GM20000 (cell line): ENCODE data around the gene GGTLC1.
"Not testable (repeated sequence)": the region's sequence is repeated elsewhere in the genome, so short reads cannot be mapped to it uniquely, and the experiment has no call there.

ENCODE experiments used
- DNase-seq: peaks from one replicate; pipeline ENCODE4 v3.0.0; 2012; ENCODE audit warnings: low spot score
- CTCF ChIP-seq: IDR thresholded peaks from 2 replicates; pipeline ENCODE4 v1.5.1; 2012; ENCODE audit warnings: mild to moderate bottlenecking, control low read depth; ENCODE audit errors: extremely low read depth, missing control alignments

Gene GGTLC1

GRCh38 chr20:24006626-24007025 lies 18.0 kb upstream of the GGTLC1 start:
- no peak for TF ChIP-seq CTCF
- DNase-seq: no peak

- no peak for DNase-seq
- TF ChIP-seq CTCF: no peak
These were observed 15.9 kb upstream of the GGTLC1 start for GRCh38 chr20:24004471-24004870.

- no peak for TF ChIP-seq CTCF
- no peak for DNase-seq
These were observed 14.3 kb upstream of the GGTLC1 start for GRCh38 chr20:24002896-24003295.

GRCh38 chr20:24001712-24002405 lies 13.3 kb upstream of the GGTLC1 start:
- TF ChIP-seq CTCF: no peak
- no peak for DNase-seq

GRCh38 chr20:23998844-23999243 lies 10.3 kb upstream of the GGTLC1 start:
- no peak for TF ChIP-seq CTCF
- DNase-seq: no peak

- TF ChIP-seq CTCF: no peak
- DNase-seq: no peak
These were observed 9.8 kb upstream of the GGTLC1 start for GRCh38 chr20:23998392-23998791.

GRCh38 chr20:23995905-23996666 lies 7.5 kb upstream of the GGTLC1 start:
- peak; percentile 35 for DNase-seq
- peak; percentile 71 for TF ChIP-seq CTCF

- not testable (repeated sequence) for DNase-seq
These were observed 6.7 kb upstream of the GGTLC1 start for GRCh38 chr20:23995291-23995690.

GRCh38 chr20:23994001-23994633 lies 5.5 kb upstream of the GGTLC1 start:
- not testable (repeated sequence) for DNase-seq

GRCh38 chr20:23993440-23993839 lies 4.9 kb upstream of the GGTLC1 start:
- not testable (repeated sequence) for DNase-seq

GRCh38 chr20:23990296-23990695 lies 1.7 kb upstream of the GGTLC1 start:
- not testable (repeated sequence) for DNase-seq
